Superior temporal gyrus (tissue), 1 donor: ENCODE results near the gene FARSB.
A peak's percentile ranks its signal among the peaks of the same experiment; 100 is the strongest.
"Not testable (repeated sequence)": the region's sequence is repeated elsewhere in the genome, so short reads cannot be mapped to it uniquely, and the experiment has no call there.

ENCODE experiments used
- DNase-seq: peaks from one replicate; pipeline ENCODE4 v3.0.0-alpha.2; 2016; ENCODE audit errors: extremely low spot score

The FARSB gene

DNA sequence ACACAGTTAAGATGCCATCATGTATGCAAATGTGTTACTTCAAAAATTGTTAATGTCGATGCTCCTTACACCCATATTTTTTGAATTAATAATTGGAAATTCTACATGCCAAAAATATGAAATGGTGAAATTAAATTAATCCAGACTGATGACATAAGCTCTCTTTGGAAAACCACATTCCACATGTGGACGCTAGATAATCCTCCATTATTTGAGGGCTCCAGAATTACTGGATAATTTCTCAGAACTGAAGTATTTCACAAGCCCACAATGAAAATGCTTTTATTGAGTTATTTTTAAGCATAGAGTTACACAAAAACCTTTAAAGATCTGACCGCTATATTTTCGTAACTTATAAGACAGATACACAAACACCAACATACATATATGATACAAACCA lies 47.8 kb downstream of the FARSB start:
- no peak for DNase-seq

DNA sequence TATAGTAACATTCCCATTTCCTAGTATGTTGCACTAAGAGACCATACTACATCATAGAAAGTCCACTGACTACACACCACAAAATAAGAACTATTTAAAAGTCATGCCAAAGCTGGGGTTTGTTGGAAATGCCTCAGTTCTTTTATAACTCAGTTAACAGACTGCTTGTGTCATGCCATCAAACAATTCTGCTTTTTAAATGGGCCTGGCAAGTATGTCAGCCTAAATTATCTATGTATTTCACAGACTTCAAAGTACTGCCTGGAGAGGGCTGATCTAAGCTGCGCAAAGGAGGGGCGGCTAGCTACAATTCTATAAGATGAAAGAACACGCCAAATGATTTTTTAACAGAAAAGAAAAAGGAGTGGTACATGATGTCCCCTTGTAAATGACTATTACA lies 49.6 kb downstream of the FARSB start:
- no peak for DNase-seq

DNA sequence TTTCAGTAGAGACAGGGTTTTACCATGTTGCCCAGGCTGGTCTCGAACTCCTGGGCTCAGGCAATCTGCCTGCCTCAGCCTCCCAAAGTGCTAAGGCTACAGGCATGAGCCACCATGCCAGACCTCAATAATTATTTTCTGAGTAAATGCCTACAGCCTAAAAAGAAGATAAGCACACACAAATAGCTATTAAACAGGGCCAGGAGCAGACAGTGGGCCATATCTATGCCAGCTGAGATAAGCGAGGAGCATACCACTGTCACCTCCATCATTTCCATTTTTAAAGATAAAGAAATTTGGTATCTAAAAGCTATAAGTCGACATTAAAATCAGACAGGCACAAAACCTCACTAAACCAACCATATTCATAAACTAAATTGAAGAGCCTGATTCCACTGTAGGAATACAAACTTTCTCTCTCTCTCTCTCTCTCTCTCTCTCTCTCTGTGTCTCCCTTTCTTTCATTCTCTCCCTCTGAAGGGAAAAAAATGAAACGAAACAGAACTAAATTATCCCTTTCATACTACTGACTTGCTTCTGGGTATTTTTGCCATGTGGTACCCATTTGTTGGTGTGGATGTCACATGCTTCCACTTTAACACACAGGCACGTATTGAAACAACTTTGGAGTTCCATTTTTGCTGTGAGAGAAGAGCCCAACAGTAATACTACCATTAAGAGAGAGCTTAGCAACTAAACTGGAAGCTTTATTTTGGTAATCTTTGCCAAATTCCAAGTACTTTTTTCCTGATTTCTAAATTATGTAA lies 51.0 kb downstream of the FARSB start:
- no peak for DNase-seq

DNA sequence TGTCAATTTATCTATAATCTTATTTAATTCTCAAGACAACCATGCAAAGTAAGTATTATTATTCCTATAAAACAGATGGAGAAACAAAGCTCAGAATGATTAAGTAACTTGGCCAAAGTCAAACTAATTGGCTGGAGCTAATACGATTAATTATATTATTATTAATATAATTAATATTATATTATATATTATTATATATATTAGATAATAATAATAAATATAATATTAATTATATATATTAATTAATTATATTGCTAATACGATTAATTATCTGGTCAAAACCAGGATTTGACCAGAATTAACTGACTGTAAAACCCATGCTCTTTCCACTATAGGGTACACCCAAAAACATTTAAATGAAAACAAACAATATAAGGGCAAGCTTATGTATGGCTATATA lies 52.4 kb downstream of the FARSB start:
- DNase-seq = no peak

DNA sequence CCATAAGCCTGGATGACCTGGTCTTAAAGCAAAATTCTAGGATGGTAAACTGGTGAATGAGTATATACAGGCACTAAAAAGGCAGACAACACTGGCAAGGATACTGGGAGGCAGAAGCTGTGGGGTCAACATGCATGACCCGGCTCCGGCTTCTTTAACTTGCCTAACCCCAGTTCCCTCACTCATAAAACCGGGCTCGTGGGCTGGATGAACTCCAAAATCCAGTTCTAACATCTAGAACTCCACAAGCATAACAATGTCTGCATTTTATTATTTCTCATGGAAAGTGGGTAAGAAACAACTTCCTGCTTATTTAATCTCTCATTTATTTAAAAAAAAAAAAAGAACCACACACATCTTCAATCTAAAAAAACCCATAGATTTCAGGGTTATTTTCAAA lies 57.3 kb downstream of the FARSB start:
- DNase-seq = no peak

DNA sequence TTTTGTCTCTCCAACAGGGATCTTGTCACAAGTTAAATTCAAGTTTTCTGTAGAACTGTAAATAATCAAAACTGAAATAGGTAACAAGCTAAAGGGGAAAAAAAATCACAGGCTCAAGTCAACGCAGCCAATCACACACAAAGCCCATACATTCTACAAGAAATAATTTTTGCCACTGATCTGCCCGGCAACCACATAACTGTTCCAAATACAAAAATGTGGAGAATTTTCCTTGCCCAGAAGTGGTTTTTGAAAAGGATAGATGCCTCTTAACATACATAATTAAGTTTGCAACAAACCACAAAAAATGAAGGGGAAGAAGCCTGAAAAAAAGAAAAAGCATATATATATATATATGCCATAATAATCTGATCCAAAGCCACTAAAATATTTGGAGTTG lies 60.3 kb downstream of the FARSB start:
- no peak for DNase-seq

DNA sequence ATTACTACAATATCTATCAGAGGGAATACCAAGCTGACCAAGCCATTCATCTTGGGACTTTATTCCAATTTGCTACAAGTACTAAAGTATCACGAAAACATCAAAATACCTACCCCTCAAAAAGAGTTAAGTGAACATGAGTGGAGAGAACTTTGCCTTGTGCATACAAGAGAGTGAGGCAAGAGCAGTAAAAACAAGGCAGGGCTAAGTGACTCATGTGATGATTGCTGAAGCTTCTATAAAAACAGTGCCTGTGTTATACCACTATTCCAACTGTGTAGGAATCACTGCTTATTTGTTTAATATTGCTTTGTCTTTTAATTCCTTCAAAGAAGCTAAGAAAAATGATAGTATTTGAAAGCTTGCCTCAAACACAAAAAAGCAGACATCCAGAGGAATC lies 61.2 kb downstream of the FARSB start:
- DNase-seq = no peak

DNA sequence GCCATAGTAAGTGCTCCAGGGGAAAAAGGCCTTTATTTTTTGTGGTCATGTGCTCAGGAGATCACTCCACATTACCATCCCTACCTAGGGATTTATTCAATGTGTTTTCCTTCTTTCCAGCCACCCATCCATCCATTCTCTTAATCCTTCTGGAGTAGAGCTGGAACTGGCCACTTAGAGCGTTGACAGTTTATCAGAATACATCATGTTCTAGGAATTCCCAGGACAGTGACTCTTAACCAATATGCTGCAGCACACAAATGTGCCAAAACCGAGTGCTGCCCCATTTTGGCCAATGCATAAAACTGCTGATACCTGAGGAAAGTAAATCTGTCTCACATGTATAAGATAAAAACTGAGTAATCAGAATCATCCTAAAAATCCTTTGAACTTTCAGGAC lies 63.7 kb downstream of the FARSB start:
- DNase-seq = no peak

DNA sequence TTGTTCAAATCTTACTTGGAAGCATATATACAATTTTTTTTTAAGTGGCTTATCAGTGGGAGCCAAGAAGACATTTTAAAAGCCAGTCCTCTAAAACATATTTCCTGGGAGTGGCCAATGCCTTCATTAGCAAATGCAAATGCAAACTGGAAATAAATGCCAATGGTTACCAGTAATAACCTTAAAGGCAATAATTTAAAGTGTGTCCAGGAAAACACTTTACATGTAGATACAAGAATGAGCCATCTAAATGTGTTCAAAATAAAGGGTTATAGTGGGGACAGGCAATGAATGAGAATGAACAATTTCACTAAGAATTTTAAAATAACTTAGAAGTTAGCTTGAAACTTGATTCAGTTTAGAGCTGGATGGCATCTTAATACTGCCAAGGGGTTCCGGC lies 64.2 kb downstream of the FARSB start:
- no peak for DNase-seq

DNA sequence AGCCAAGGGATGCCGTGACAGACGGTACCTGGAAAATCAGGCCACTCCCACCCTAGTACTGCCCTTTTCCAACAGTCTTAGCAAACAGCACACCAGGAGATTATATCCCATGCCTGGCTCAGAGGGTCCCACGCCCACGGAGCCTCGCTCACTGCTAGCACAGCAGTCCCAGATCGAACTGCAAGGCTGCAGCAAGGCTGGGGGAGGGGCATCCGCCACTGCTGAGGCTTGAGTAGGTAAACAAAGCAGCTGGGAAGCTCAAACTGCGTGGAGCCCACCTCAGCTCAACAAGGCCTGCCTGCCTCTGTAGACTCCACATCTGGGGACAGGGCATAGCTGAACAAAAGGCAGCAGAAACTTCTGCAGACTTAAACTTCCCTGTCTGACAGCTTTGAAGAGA lies 71.3 kb downstream of the FARSB start:
- not testable (repeated sequence) for DNase-seq

DNA sequence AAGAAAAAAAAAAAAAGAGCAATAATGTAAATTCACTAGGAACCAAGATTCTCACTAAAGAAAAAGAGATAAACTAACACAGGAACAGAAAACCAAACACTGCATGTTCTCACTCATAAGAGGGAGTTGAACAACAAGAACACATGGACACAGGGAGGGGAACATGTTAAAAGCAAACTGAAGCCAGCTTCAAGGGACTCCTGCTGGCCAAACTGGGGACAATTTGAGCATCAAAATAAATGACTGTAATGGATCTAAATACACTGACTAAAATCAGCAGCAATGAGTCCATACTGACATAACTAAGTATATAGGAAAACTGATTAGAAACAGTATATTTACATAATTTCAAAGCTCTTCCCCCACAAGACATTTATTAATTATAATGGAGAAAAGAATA lies 73.0 kb downstream of the FARSB start:
- no peak for DNase-seq

DNA sequence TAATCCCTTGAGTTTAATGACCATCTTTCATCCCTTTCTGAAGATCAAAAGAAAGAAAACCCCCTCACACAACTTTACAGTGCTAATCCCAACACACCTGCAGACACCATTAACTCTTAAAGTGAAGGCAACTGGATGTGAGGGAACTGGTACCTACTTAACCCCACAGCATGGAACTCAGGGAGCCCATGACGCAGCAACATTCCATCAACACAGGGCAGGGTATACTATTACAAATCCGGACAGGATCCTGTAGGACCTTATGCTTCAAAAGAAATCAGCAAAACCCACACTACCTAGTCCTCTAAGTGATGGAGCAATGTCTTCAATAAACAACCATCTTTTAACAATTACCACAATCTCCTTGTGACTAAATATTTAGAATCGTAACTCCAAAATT lies 78.6 kb downstream of the FARSB start:
- DNase-seq = no peak

DNA sequence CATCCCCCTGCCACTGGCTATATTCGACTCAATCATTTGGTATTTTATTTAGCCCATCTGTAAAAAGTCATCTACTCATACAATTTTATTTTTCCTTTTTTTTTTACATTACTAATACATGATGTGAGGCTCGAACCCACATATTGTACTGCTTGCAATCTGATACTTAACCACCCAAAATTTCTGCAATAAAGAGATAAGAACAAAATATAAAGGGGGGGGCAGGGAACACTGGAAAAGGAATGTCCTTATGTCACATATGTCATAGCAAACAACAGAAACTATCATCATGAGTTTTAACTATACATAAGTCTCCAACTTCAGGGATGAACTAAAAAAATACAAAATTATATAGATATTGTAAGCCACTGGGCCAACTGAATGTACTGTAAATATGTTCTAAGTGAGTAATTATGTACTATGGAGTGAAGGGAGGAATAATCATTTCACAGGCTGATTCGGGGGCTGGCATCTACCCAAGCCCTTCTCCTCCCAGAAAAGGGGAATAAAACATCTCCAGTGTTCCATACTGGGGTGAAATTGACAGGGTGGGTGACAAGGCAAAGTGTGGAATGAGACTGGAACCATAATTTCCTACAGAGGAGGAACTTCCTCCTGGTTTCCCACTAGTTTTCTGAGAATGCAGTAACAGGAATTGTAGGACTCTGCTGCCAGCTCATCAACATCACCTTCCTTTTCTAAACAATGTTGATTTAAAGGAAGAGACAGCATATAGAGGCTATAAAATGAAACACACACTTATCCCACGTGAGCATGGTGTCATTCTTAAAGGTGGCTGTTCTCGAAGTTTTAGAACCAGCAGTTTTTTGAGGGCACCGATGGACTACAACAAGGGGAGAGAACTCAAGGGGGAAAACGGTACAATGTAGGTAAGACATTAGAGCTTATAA lies 79.5 kb downstream of the FARSB start:
- DNase-seq = no peak

DNA sequence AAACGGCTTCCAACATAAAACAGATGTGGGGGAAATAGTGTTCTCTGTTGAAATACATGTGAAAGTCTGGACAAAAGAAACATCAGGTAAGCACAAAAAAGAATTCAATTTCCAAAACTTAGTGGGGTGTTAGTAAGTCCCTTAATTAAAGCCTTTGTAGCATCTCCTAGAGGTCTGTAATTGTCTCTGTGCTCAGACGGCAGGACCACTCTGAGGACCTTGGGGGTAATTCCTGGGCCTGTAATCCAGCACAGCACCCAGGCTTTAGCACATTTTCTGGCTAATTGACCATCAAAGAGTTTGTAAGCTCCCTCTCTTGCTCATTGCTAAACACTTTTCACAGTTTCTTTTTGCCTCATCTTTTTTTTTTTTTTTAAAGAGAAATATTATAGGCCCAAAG lies 80.3 kb downstream of the FARSB start:
- no peak for DNase-seq

DNA sequence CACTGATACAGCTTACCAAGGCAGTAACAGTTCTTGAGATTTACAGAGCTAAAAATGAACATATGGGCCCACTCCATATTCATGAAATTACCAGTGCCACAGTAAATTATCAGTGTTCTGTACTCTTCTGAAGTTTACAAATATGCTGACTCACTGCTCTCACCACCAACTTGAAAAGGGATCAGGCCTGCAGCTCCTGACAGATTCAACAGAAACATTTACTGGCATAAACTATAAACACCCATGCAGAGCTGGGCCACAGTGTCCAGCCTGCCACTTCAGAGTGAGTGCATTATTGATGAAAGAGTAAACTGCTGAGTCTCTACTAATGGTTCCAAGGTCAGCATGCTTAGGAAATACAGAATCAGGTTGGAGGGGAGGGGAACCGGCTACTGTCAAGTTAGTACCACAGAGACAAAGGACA lies 83.1 kb downstream of the FARSB start:
- DNase-seq = peak; percentile 64

DNA sequence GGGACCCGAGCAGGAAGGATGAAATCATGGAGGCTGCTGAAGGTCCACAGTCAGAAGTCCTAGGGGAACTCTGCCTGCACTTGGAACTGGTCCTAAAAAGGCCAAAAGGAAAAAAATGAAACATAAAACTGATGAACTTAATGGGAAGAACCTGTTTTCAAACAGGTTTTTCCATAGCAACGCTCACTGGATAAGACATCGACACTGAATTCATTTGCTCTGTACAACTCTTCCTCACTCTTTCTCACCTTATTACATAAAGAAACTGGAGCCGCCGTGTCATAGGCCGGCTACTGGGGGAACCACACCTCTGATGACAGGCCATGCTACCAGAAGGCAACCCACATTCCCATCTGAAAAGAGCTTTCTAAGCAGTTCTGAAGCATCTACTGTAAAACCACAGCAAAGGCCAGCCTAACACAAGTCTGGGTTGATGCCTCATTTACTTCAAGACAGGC lies 83.6 kb downstream of the FARSB start:
- no peak for DNase-seq

DNA sequence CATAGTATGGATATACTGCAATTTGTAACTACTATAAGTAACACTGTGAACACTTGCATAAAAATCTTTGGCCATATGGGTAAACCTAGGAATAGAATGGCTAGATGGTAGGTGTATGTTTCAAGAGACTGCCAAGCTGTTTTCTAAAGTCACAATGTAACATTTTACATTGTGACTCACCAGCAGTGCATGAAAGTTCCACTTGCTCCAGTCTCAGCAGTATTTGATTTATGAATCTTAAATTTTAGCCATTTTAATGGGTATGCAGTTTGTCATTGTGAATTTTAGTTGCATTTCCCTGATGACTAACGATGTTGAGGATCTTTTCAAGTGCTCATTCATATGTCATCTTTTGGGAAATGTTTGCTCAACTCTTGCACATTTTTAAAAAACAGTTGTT lies 86.1 kb downstream of the FARSB start:
- peak; percentile 53 for DNase-seq

DNA sequence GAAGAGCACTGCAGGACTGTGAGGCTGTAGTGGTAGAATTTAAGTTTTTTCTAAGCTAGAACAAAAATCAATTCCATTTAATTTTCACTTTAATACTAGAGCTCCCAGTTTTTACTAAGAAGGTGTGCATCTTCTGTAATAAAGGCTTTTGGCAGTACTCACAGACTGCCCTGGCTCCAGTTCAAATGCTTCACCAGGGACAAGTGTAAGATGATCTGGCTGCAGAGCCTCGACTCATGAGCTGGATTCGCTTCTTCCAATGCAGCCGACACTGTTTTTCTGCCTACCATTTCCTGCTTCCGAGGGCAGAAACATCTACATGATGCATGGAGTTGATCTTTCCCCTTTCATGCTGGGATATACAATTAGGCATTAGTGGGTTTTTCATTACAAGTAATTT lies 87.0 kb downstream of the FARSB start:
- DNase-seq = no peak

DNA sequence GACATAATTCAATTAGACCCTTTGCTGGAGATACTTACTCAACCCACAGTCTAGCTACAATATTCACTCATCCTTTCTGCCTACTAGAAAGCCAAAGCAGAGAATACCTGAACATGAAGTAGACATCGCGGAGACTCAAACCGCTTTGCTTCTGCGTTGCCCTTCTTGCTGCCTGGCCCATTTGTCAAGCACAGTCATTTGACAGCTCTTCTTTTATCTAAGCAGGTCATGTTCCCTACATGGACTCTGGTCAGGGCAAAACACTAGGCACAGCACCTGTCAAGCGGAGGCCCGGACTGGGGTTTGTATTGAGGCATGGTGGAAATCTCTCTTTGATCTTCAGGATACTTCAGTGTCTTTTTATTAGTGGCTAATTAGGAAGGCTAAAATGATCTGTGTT lies 89.7 kb downstream of the FARSB start:
- DNase-seq = no peak

DNA sequence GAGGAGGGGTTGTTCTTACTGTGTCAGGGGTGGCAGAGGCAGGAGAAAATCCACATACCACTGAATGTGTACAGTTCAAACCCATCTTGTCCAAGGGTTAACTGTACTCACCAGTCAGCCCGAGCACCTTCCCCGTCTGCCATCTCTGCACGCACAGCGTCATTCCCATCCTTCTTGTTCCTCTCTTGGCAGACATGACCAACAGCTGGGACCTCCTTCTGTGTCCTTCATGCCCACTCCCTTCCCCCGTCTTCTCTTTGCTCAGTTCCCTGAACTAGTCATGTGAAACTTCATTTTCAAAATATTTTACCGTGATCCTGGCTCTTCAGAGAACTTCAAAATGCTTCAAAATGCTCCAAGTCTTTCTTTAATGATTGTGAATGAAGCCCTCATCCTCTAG lies 92.0 kb downstream of the FARSB start:
- no peak for DNase-seq

DNA sequence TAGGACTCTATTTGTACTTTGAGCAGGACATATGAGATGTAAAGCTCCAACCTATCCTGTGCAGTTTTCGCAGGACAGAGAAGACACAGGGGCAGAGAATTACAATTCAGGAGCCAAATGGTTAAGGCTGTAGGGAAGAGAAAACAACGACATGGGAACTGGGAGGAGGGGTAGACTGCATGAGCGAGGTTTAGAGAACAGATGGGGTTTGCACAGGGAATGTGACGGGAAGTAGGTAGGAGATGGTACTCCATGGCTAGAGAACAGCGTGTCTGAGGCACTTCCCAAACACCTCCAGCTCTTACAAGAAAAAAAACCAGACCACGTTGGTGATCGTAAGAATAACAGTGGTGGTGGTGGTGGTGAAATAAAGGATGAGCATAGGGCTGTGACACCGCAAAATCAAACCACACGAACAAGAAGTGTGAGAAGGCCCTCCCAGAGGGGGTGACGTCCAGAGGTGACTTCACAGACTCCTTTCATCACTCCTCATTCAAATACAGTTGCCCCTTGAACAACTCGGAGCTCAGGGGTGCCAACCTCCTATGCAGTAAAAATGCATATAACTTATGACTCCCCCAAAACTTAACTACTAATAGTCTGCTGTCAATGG lies 92.7 kb downstream of the FARSB start:
- DNase-seq = peak; percentile 43

DNA sequence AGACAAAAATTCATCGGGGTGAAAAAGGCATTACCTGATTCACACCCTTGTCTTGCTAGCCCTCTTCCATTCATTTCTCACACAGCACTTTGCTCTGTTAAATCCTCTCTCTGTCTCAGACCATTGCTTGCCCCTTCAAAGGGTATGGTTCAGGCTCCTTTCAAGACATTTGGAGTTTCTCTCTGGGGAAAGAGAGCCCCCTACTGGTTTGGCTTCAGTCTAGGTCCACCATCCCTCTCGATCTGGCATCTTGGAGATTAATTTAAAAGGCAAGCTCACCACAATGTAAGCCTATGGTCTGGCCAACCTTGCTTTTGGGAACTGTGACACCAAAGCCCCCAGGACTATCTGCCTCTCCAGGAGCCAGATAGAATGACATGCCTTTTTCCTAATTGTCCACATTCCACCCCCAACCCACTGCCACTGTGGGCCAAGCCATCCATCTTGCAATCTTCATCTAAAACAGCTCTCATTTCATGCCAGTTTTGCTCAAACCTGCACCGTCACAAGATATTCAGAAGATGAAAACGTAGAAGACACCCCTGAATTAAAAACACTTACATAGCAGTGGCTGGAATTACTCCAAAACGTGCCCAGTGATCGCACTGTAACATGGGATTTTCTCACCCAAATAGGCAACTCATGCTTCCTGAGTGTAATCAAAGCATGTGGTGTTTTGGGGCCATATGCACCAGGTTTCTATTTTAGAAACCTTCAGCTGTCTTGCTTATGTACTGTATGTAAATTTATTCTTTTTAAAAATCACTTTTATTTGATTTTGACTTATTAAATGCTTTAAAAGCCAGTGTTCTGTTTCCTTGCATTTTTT lies 93.9 kb downstream of the FARSB start:
- DNase-seq = peak; percentile 71
